ENCODE results near the gene TECTA. TPM values are rescaled to one million over a fixed set of nuclear protein-coding genes. Genes with fewer than 3 reads are reported as not detected.

The TECTA gene, protein sequence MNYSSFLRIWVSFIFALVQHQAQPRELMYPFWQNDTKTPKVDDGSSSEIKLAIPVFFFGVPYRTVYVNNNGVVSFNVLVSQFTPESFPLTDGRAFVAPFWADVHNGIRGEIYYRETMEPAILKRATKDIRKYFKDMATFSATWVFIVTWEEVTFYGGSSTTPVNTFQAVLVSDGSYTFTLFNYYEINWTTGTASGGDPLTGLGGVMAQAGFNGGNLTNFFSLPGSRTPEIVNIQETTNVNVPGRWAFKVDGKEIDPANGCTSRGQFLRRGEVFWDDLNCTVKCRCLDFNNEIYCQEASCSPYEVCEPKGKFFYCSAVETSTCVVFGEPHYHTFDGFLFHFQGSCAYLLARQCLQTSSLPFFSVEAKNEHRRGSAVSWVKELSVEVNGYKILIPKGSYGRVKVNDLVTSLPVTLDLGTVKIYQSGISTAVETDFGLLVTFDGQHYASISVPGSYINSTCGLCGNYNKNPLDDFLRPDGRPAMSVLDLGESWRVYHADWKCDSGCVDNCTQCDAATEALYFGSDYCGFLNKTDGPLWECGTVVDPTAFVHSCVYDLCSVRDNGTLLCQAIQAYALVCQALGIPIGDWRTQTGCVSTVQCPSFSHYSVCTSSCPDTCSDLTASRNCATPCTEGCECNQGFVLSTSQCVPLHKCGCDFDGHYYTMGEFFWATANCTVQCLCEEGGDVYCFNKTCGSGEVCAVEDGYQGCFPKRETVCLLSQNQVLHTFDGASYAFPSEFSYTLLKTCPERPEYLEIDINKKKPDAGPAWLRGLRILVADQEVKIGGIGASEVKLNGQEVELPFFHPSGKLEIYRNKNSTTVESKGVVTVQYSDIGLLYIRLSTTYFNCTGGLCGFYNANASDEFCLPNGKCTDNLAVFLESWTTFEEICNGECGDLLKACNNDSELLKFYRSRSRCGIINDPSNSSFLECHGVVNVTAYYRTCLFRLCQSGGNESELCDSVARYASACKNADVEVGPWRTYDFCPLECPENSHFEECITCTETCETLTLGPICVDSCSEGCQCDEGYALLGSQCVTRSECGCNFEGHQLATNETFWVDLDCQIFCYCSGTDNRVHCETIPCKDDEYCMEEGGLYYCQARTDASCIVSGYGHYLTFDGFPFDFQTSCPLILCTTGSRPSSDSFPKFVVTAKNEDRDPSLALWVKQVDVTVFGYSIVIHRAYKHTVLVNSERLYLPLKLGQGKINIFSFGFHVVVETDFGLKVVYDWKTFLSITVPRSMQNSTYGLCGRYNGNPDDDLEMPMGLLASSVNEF (N-terminal part only)
- under 0.01 and 0.18 TPM in 2 replicates for total RNA-seq

DNA sequence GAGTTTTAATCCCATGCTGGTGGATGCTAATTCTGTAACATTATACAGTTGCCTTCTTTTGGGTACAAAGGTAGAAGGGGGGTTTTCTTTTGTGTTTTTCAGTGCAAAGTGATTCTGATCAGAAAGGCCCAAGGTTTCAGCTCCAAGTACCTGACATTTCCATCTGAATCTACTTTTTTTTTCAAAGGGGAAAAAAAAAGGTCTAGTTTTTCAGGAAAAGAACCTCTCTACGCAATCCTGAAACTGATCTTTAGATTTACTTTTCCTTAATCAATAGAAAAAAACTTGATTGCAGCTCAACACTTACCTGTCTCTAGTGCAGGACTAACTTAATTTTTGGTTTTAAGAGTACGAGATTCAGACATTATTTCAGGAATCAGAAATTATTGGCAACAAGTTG, at the start of gene TECTA:
Gene TECTA (plus strand): TSS at position 301 of the 400 bp plus-strand sequence. CDS start 1,423 bp downstream, outside the sequence.

Other genes starting within 250 kb of the TECTA start
- 9.2 and 9.7 TPM in 2 replicates for gene TBCEL, start 77.1 kb upstream of the TECTA start, total RNA-seq
- gene SC5D, start 191.5 kb downstream of the TECTA start, total RNA-seq = 34.6 and 49.4 TPM in 2 replicates